Calu3 (cell line): ENCODE results near the gene PEF1. TPM values are rescaled to one million over a fixed set of nuclear protein-coding genes. Genes with fewer than 3 reads are reported as not detected.
A peak's percentile ranks its signal among the peaks of the same experiment; 100 is the strongest.

Experiments used
- BruUV-seq: library from RNA; stranded (reverse); fragments of 400-500 nt; replicated peaks from 2 replicates; lab custom pipeline; 2021; lab: Mats Ljungman, UMichigan
- CTCF ChIA-PET: fragments of 300-600 bp; sonication (Branson Sonifier 250); formaldehyde crosslinking; loops from one replicate; lab custom pipeline; 2022; ENCODE audit warnings: antibody characterized with exemption; lab: Charles Lee
- DNase-seq: peaks from one replicate; pipeline ENCODE4 v3.0.0; 2022
- H3K27ac Mint-ChIP-seq: one replicate; pipeline ENCODE4 v1.8.0; 2022; ENCODE audit warnings: mixed read lengths; ENCODE audit not compliant: unreplicated experiment
- H3K27me3 Mint-ChIP-seq: one replicate; pipeline ENCODE4 v1.8.0; 2022; ENCODE audit warnings: mixed read lengths; ENCODE audit not compliant: unreplicated experiment
- H3K36me3 Mint-ChIP-seq: one replicate; pipeline ENCODE4 v1.8.0; 2022; ENCODE audit warnings: mild to moderate bottlenecking, moderate library complexity, mixed read lengths; ENCODE audit not compliant: insufficient read depth, unreplicated experiment
- H3K4me1 Mint-ChIP-seq: one replicate; pipeline ENCODE4 v1.8.0; 2022; ENCODE audit warnings: mild to moderate bottlenecking, low read depth, mixed read lengths; ENCODE audit not compliant: unreplicated experiment
- H3K4me3 Mint-ChIP-seq: one replicate; pipeline ENCODE4 v1.8.0; 2022; ENCODE audit warnings: mild to moderate bottlenecking, low read depth, moderate library complexity, mixed read lengths; ENCODE audit not compliant: unreplicated experiment
- H3K9me3 Mint-ChIP-seq: one replicate; pipeline ENCODE4 v1.8.0; 2022; ENCODE audit warnings: low read depth, mixed read lengths; ENCODE audit not compliant: unreplicated experiment
- intact Hi-C: fragments of 100-400 bp; cut with micrococcal nuclease; formaldehyde crosslinking; loops from one replicate; pipeline ENCODE4 v1.10.0; 2022; ENCODE audit not compliant: unreplicated experiment
- total RNA-seq: library from RNA; stranded (reverse); gene quantifications from 2 replicates; pipeline ENCODE4 v1.2.3, GENCODE V29; 2022
- TF ChIP-seq, protein P1 (sequence below): fragments of 200-600 bp; IDR thresholded peaks from one replicate; pipeline ENCODE4 v1.8.0; 2022; ENCODE audit warnings: antibody characterized with exemption; ENCODE audit not compliant: unreplicated experiment

The PEF1 gene
- total RNA-seq, 1 experiment from 2014 or later, result 61.5 TPM

DNA sequence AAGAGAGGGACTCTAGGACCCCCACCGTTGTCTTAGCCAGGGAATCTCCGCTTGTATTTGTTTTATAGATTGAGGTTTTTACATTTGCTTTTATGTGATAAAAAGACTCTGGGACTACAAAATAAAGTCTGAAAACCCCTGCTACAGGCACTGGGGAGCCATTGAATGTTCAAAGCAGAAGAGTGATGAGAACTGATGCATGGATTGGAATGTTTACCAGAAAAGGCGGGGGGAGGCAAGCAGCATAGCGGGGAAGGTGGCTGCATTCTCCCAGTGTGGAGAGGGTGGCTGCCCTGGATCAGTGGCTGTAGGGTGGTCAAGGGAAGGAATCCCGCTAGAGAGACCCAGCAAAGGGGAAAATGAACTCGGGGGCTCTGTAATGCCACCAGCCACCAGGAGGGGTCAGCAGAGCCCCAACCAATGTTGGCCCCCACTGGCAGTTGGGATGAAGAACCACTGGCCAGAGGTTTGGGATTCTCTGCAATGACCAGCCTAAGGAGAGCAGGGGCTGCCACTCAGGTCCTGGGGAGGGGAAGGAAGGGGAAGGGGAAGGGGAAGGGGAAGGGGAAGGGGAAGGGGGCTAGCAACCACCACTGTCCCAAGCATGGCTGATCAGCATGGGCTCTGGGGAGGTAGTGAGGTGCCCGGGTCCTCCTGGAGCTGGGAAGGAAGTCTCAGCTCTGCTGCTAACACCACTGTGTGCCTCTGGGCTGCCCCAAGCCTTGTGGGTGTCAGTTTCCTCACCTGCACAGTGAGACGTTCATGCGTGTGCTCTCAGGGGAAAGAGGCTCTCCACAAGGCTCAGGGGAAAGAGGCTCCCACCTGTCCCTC is 19.2 kb upstream of the PEF1 start:
- peaks cover 13% of the 10 kb centered on the region for H3K4me1 Mint-ChIP-seq
- peak; percentile 78 for DNase-seq
- no TSS peak for BruUV-seq
- intact Hi-C loops, result loop anchor here (1.0 to 2.0 kb wide), 2 partner anchors 43 to 81 kb away; no protein-coding TSS in a partner anchor
- CTCF ChIA-PET, result interaction anchor here (0.8 to 2.5 kb wide), 9 partner anchors 48 to 300 kb away, joined by 3 to 28 read pairs (median 8); no protein-coding TSS in a partner anchor
- no peak overlapping the region for H3K27ac Mint-ChIP-seq
- H3K36me3 Mint-ChIP-seq, result peaks cover 7% of the 10 kb centered on the region
- no peaks in the 10 kb centered on the region for H3K9me3 Mint-ChIP-seq
- TF ChIP-seq, protein P1, sequence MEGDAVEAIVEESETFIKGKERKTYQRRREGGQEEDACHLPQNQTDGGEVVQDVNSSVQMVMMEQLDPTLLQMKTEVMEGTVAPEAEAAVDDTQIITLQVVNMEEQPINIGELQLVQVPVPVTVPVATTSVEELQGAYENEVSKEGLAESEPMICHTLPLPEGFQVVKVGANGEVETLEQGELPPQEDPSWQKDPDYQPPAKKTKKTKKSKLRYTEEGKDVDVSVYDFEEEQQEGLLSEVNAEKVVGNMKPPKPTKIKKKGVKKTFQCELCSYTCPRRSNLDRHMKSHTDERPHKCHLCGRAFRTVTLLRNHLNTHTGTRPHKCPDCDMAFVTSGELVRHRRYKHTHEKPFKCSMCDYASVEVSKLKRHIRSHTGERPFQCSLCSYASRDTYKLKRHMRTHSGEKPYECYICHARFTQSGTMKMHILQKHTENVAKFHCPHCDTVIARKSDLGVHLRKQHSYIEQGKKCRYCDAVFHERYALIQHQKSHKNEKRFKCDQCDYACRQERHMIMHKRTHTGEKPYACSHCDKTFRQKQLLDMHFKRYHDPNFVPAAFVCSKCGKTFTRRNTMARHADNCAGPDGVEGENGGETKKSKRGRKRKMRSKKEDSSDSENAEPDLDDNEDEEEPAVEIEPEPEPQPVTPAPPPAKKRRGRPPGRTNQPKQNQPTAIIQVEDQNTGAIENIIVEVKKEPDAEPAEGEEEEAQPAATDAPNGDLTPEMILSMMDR, result peak; percentile 96
- no peak overlapping the region for H3K4me3 Mint-ChIP-seq
- H3K27me3 Mint-ChIP-seq, result peaks cover 42% of the 10 kb centered on the region

DNA sequence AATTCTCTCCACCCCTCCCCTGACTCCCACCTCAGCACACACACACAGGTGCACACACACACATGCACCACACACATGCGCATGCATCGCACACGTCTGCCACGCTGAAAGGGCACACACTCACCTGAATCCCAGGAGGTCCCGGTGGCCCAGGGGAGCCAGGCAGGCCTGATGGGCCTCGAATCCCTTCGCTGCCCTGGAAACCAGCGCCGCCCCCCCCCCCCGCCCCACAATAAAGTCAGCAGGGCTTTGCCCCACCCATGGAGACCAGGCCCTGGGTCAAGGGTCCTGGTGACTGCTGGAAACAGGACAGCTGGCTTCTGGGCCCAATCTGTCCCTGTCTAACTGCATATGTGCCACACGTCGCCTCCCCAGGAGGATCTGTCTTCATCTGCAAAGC is 17.8 kb upstream of the PEF1 start:
- no peaks in the 10 kb centered on the region for H3K9me3 Mint-ChIP-seq
- TF ChIP-seq, protein P1, result no peak
- CTCF ChIA-PET, result interaction anchor here (1.5 to 2.5 kb wide), 2 partner anchors 83 to 127 kb away, joined by 8 to 10 read pairs; no protein-coding TSS in a partner anchor
- no peak overlapping the region for H3K4me3 Mint-ChIP-seq
- intact Hi-C loops, result no loop called here
- peaks cover 7% of the 10 kb centered on the region for H3K36me3 Mint-ChIP-seq
- BruUV-seq, result no TSS peak
- no peak overlapping the region for H3K27ac Mint-ChIP-seq
- peaks cover 13% of the 10 kb centered on the region for H3K4me1 Mint-ChIP-seq
- DNase-seq, result no peak
- peaks cover 55% of the 10 kb centered on the region for H3K27me3 Mint-ChIP-seq

DNA sequence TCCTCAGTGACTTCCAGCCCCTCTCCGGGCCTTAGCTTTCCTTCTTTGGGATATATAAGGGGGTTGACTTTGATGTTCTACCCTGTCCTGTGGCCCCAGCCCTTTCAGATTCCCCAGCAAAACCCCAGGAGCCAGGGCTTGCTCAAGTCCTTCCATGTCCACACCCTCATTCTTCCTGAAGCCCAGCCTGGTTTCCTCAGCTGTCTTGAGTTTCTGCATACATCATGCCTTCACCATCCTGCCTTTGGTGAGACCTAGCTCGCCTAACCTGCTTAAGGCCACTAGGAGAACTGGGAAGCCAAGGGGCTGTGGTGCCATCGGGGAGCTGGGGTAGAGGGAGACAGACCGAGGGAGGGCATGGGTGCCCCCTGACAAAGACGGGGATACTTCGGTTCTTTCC is 17.2 kb upstream of the PEF1 start:
- CTCF ChIA-PET, result interaction anchor here (2.5 kb wide), 1 partner anchor 127 kb away, joined by 10 read pairs; no protein-coding TSS in a partner anchor
- TF ChIP-seq, protein P1, result no peak
- H3K9me3 Mint-ChIP-seq, result no peaks in the 10 kb centered on the region
- H3K4me3 Mint-ChIP-seq, result no peak overlapping the region
- intact Hi-C loops, result no loop called here
- no peak for DNase-seq
- peaks cover 61% of the 10 kb centered on the region for H3K27me3 Mint-ChIP-seq
- peaks cover 11% of the 10 kb centered on the region for H3K4me1 Mint-ChIP-seq
- H3K36me3 Mint-ChIP-seq, result peaks cover 7% of the 10 kb centered on the region
- H3K27ac Mint-ChIP-seq, result no peak overlapping the region
- no TSS peak for BruUV-seq

DNA sequence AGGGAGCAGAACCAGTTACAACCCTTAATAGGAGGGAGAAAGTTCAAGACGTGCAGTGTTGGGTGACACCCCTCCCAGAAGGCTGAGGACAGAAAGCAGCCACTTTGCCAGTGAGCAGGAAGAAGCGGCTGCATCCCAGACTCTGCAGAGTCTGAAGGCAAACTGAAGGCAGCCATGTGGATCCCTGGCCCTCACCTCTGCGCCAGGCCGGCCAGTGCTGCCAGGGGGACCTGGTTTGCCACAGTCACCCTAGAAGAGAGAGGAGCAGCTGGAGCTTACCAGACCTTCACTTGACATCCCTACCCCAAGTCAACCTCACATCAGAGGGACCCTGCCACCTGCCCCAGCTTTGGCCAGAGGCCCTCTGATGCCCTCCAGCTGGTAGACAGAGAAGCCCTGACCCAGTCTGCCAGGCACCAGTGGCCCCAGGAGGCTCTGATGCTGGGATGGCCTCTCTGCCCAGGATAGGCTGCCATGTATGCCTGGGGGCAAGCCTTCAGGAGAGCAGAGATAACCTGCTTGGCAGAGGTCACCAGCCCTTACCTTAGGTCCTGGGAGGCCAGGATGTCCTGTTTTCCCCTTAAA is 16.3 kb upstream of the PEF1 start:
- no peak overlapping the region for H3K27ac Mint-ChIP-seq
- BruUV-seq, result no TSS peak
- H3K27me3 Mint-ChIP-seq, result peaks cover 70% of the 10 kb centered on the region
- peaks cover 2% of the 10 kb centered on the region for H3K4me1 Mint-ChIP-seq
- TF ChIP-seq, protein P1, result no peak
- no peak for DNase-seq
- intact Hi-C loops, result no loop called here
- H3K4me3 Mint-ChIP-seq, result no peak overlapping the region
- CTCF ChIA-PET, result interaction anchor here (2.5 kb wide), 1 partner anchor 128 kb away, joined by 10 read pairs; no protein-coding TSS in a partner anchor
- H3K9me3 Mint-ChIP-seq, result no peaks in the 10 kb centered on the region
- H3K36me3 Mint-ChIP-seq, result peaks cover 8% of the 10 kb centered on the region
